ENCODE results near the gene ELP1.

DNA sequence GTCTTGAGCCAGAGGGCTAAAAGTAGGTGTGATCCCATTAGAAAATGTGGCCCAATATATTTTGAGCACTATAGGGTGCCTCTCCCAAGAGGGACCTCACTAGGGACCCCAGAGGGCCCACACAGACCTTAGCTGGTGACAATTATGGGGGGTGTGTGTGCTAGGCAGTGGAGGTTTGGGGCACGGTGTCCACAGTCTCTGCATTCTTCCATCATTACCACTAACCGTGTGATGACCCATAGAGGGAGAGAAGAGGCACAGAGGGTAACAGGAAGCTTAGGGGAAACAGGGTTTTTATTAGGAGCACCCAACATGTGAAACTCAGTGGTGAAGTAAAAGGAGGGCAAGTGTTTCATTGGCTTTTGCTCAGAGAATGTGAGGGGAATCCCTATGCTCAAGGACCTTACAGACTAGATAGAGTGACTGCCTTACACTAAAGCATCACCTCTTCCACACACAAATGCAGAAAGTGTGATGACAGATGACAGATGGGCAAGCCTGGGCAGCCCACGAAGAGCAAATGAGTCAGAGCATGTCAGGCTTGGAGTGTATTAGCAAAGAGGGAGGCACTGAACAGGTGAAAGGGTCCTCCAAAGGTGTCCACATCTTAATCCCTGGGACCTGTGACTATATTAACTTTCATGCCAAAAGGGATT is 74.3 kb downstream of the ELP1 start:
- TF ChIP-seq, protein P1, sequence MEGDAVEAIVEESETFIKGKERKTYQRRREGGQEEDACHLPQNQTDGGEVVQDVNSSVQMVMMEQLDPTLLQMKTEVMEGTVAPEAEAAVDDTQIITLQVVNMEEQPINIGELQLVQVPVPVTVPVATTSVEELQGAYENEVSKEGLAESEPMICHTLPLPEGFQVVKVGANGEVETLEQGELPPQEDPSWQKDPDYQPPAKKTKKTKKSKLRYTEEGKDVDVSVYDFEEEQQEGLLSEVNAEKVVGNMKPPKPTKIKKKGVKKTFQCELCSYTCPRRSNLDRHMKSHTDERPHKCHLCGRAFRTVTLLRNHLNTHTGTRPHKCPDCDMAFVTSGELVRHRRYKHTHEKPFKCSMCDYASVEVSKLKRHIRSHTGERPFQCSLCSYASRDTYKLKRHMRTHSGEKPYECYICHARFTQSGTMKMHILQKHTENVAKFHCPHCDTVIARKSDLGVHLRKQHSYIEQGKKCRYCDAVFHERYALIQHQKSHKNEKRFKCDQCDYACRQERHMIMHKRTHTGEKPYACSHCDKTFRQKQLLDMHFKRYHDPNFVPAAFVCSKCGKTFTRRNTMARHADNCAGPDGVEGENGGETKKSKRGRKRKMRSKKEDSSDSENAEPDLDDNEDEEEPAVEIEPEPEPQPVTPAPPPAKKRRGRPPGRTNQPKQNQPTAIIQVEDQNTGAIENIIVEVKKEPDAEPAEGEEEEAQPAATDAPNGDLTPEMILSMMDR (IDR thresholded peaks at IDR 0.05) = no peak
- no peak for TF ChIP-seq POLR2A (IDR thresholded peaks at IDR 0.05)

Data from lower leg skin (tissue), 3 donors.